C4-2B (cell line): Measurements from ENCODE around the gene USP25.

Experiments
- H3K27ac ChIP-seq: fragments of 450-650 bp; 2 replicates; pipeline ENCODE4 v1.5.1; 2017
- CTCF ChIP-seq: fragments of 450-650 bp; conservative IDR thresholded peaks from 2 replicates; pipeline ENCODE4 v1.5.1; 2017; ENCODE audit warnings: mild to moderate bottlenecking
- ZFX ChIP-seq: fragments of 450-650 bp; IDR thresholded peaks from 2 replicates; pipeline ENCODE4 v1.6.1; 2017

The USP25 gene

GRCh38 chr21:15753741-15754140, 24.0 kb downstream of the USP25 start:
- H3K27ac ChIP-seq = no peak overlapping the region
- TF ChIP-seq ZFX (no peak), CTCF (no peak)

- no peak overlapping the region for H3K27ac ChIP-seq
- TF ChIP-seq ZFX = no peak
- no peak for TF ChIP-seq CTCF
These were observed 24.9 kb downstream of the USP25 start for GRCh38 chr21:15754640-15755039.

- TF ChIP-seq ZFX (no peak), CTCF (no peak)
- no peak overlapping the region for H3K27ac ChIP-seq
These were observed 25.3 kb downstream of the USP25 start for GRCh38 chr21:15755125-15755524.

GRCh38 chr21:15759469-15759868, 29.7 kb downstream of the USP25 start:
- no peak overlapping the region for H3K27ac ChIP-seq
- TF ChIP-seq CTCF (no peak), ZFX (no peak)

GRCh38 chr21:15761507-15762100, 31.8 kb downstream of the USP25 start:
- TF ChIP-seq ZFX = no peak
- H3K27ac ChIP-seq = no peak overlapping the region

- H3K27ac ChIP-seq = no peak overlapping the region
- TF ChIP-seq CTCF = no peak
- no peak for TF ChIP-seq ZFX
These were observed 33.6 kb downstream of the USP25 start for GRCh38 chr21:15763359-15763758.

GRCh38 chr21:15764878-15765277, 35.1 kb downstream of the USP25 start:
- TF ChIP-seq ZFX (no peak), CTCF (no peak)
- H3K27ac ChIP-seq = no peak overlapping the region

GRCh38 chr21:15766952-15767603, 37.3 kb downstream of the USP25 start:
- no peak overlapping the region for H3K27ac ChIP-seq
- TF ChIP-seq CTCF = no peak
- TF ChIP-seq ZFX = no peak
